BE2C (cell line): ENCODE measurements around the gene MROH8.
"Not testable (repeated sequence)": the region's sequence is repeated elsewhere in the genome, so short reads cannot be mapped to it uniquely, and the experiment has no call there.

Source experiments
- DNase-seq: peaks from one replicate; pipeline ENCODE4 v3.0.0-alpha.2; 2020
- H3K27me3 ChIP-seq: fragments of 250-450 bp; sonication (Bioruptor Pico); 2 replicates; pipeline ENCODE4 v1.5.1; 2020; ENCODE audit warnings: mild to moderate bottlenecking
- H3K36me3 ChIP-seq: fragments of 250-450 bp; sonication (Bioruptor Pico); 2 replicates; pipeline ENCODE4 v1.5.1; 2020; ENCODE audit warnings: mild to moderate bottlenecking
- H3K4me1 ChIP-seq: fragments of 250-450 bp; sonication (Bioruptor Pico); 2 replicates; pipeline ENCODE4 v1.5.1; 2020
- H3K4me3 ChIP-seq: 2 replicates; pipeline ENCODE4 v1.5.1; 2011; ENCODE audit warnings: low read depth, low read length
- H3K9me3 ChIP-seq: fragments of 250-450 bp; sonication (Bioruptor Pico); 2 replicates; pipeline ENCODE4 v1.5.1; 2020
- TF ChIP-seq, protein P1 (sequence below): IDR thresholded peaks from 2 replicates; pipeline ENCODE4 v1.5.1; 2012; ENCODE audit warnings: mild to moderate bottlenecking, low read depth, low read length

MROH8 gene

GRCh38 chr20:37077009-37077408, 102.3 kb downstream of the MROH8 start:
- peaks cover 25% of the 10 kb centered on the region for H3K36me3 ChIP-seq
- H3K9me3 ChIP-seq = no peaks in the 10 kb centered on the region
- no peak for DNase-seq
- no peak overlapping the region for H3K4me3 ChIP-seq
- H3K27me3 ChIP-seq = no peaks in the 10 kb centered on the region
- TF ChIP-seq, protein P1, sequence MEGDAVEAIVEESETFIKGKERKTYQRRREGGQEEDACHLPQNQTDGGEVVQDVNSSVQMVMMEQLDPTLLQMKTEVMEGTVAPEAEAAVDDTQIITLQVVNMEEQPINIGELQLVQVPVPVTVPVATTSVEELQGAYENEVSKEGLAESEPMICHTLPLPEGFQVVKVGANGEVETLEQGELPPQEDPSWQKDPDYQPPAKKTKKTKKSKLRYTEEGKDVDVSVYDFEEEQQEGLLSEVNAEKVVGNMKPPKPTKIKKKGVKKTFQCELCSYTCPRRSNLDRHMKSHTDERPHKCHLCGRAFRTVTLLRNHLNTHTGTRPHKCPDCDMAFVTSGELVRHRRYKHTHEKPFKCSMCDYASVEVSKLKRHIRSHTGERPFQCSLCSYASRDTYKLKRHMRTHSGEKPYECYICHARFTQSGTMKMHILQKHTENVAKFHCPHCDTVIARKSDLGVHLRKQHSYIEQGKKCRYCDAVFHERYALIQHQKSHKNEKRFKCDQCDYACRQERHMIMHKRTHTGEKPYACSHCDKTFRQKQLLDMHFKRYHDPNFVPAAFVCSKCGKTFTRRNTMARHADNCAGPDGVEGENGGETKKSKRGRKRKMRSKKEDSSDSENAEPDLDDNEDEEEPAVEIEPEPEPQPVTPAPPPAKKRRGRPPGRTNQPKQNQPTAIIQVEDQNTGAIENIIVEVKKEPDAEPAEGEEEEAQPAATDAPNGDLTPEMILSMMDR = no peak
- no peaks in the 10 kb centered on the region for H3K4me1 ChIP-seq

GRCh38 chr20:37075932-37076685, 103.2 kb downstream of the MROH8 start:
- Histone ChIP-seq H3K27me3 (no peaks in the 10 kb centered on the region), H3K4me3 (no peak overlapping the region), H3K36me3 (peaks cover 16% of the 10 kb centered on the region), H3K4me1 (no peaks in the 10 kb centered on the region), H3K9me3 (no peaks in the 10 kb centered on the region)
- DNase-seq = no peak
- TF ChIP-seq, protein P1 = no peak

DNA sequence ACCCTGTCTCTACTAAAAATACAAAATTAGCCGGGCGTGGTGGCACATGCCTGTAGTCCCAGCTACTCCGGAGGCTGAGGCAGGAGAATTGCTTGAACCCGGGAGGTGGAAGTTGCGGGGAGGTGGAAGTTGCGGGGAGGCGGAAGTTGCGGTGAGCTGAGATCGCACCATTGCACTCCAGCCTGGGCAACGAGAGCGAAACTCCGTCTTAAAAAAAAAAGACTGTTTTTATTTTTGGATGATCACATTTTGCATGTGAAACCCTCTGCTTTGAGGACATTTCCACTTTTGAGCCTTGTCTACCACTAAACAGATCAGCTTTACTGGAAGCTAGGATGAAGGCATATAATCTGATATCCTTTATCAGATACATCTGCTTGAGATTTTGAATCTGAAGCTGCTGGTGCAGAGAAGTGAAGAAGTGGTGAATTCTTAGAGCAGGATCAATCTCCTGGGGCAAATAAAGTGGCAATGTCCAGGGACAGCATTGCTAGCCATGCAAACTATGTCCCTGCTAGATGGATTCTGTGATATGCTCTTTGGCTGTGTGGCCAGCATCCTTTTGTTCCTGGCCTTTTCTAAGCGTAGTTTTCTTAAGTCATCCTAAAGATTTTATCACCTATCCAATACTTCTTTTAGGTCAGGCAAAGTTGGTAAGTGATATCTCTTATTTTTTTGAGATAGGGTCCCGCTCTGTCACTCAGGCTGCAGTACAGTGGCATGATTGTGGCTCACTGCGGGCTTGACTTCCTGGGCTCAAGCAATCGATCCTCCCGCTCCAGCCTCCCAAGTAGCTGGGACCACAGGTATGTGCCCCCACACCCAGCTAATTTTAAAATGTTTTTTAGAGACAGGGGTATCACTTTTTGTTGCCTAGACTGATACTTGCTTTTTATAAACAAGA, 106.8 kb downstream of the MROH8 start:
- no peak for DNase-seq
- no peaks in the 10 kb centered on the region for H3K9me3 ChIP-seq
- H3K4me1 ChIP-seq = no peaks in the 10 kb centered on the region
- H3K36me3 ChIP-seq = peaks cover 11% of the 10 kb centered on the region
- TF ChIP-seq, protein P1 = no peak
- no peaks in the 10 kb centered on the region for H3K27me3 ChIP-seq
- no peak overlapping the region for H3K4me3 ChIP-seq

DNA sequence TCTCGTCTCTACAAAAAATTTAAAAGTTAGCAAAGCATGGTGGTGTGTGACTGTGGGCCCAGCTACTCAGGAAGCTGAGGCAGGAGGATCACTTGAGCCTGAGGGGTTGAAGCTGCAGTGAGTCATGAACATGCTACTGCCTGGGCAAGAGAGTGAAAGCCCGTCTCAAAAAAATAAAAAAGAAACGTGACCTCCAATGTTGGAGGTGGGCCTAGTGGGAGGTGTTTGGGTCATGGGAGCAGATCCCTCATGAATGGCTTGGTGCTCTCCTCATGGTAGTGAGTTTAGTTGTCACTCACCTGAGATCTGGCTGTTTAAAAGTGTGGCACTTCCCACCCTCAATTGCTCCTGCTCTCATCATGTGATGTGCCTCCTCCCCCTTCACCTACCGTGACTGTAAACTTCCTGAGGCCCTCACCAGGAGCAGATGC, 107.9 kb downstream of the MROH8 start:
- no peaks in the 10 kb centered on the region; the same call in 1 of the 2 replicates for H3K9me3 ChIP-seq
- no peaks in the 10 kb centered on the region for H3K4me1 ChIP-seq
- no peak overlapping the region for H3K4me3 ChIP-seq
- TF ChIP-seq, protein P1 = no peak
- no peak for DNase-seq
- H3K36me3 ChIP-seq = peaks cover 13% of the 10 kb centered on the region
- no peaks in the 10 kb centered on the region for H3K27me3 ChIP-seq

GRCh38 chr20:37069563-37069962, 109.8 kb downstream of the MROH8 start:
- H3K4me1 ChIP-seq, H3K4me3 ChIP-seq, H3K9me3 ChIP-seq, H3K27me3 ChIP-seq, DNase-seq: not testable (repeated sequence)
- H3K36me3 ChIP-seq = peaks cover 15% of the 10 kb centered on the region

- Histone ChIP-seq H3K4me1 (no peaks in the 10 kb centered on the region), H3K36me3 (peaks cover 27% of the 10 kb centered on the region), H3K27me3 (no peaks in the 10 kb centered on the region), H3K4me3 (no peak overlapping the region), H3K9me3 (no peaks in the 10 kb centered on the region; the same call in 1 of the 2 replicates)
- TF ChIP-seq, protein P1 = no peak
- no peak for DNase-seq
Observed at GRCh38 chr20:37066168-37066567, 113.2 kb downstream of the MROH8 start.
